Neural crest cell (in vitro differentiated cells): ENCODE data around the gene QPCT. TPM values are rescaled to one million over a fixed set of nuclear protein-coding genes. Genes with fewer than 3 reads are reported as not detected.

ENCODE experiments used
- DNase-seq: peaks from one replicate; pipeline ENCODE4 v3.0.0; 2021; ENCODE audit warnings: low read depth, mixed read lengths, low spot score
- H3K27ac Mint-ChIP-seq: one replicate; pipeline ENCODE4 v1.8.0; 2021; ENCODE audit warnings: mild to moderate bottlenecking, mixed read lengths; ENCODE audit not compliant: unreplicated experiment
- H3K27me3 Mint-ChIP-seq: 2 replicates; pipeline ENCODE4 v1.8.0; 2021; ENCODE audit warnings: low read depth, mild to moderate bottlenecking, mixed read lengths
- H3K36me3 Mint-ChIP-seq: 2 replicates; pipeline ENCODE4 v1.8.0; 2021; ENCODE audit warnings: low read depth, mild to moderate bottlenecking, mixed read lengths
- H3K4me1 Mint-ChIP-seq: 2 replicates; pipeline ENCODE4 v1.8.0; 2021; ENCODE audit warnings: mixed read lengths
- H3K4me3 Mint-ChIP-seq: one replicate; pipeline ENCODE4 v1.8.0; 2021; ENCODE audit warnings: mild to moderate bottlenecking, mixed read lengths
- H3K9me3 Mint-ChIP-seq: 2 replicates; pipeline ENCODE4 v1.8.0; 2021; ENCODE audit warnings: mixed read lengths
- CTCF ChIP-seq: fragments of 200-600 bp; sonication (generic); conservative IDR thresholded peaks from 2 replicates; pipeline ENCODE4 v1.5.0; 2021; ENCODE audit warnings: antibody characterized with exemption, mild to moderate bottlenecking
- total RNA-seq: library from RNA; stranded (reverse); gene quantifications from 2 replicates; pipeline ENCODE4 v1.2.1, GENCODE V29; 2021

The QPCT gene
- total RNA-seq, 1 donor from 2014 or later, result not detected

- H3K36me3 Mint-ChIP-seq, result no peaks in the 10 kb centered on the region
- H3K4me3 Mint-ChIP-seq, result no peak overlapping the region
- no peak overlapping the region for H3K27ac Mint-ChIP-seq
- TF ChIP-seq CTCF, result no peak
- DNase-seq, result no peak
- H3K27me3 Mint-ChIP-seq, result peaks cover 18% of the 10 kb centered on the region
- no peaks in the 10 kb centered on the region for H3K4me1 Mint-ChIP-seq
- no peaks in the 10 kb centered on the region for H3K9me3 Mint-ChIP-seq
Observed at GRCh38 chr2:37358466-37358865, 14.0 kb downstream of the QPCT start.

DNA sequence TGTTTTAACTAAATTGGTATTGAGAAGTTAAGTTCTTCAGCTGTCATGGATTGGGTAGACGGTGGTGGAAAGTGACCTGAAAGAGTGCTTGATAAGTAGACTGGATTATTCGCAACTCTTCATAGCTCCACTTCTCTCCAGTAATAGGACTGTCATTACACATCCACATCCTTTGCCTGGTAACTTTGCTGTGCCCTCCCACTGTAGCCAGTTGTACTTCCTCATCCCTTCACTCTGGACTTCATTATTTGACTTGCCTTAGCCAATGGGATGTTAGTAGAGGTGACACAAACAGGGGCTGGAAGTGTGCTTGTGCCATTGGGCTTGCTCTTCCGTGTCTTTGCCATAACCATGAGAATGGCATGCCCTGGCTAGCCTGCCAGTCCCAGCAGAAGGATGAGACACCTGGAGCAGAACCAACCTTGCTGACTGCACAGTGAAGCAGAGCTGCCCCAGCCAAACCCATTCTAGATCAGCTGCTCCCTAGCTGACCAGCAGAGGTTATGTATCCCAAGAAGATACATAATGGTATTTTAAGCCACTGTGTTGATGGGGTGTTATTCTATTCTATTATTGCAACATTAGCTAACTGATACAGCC lies 16.9 kb downstream of the QPCT start:
- H3K36me3 Mint-ChIP-seq, result no peaks in the 10 kb centered on the region
- H3K27me3 Mint-ChIP-seq, result peaks cover 16% of the 10 kb centered on the region
- no peak overlapping the region for H3K27ac Mint-ChIP-seq
- no peak overlapping the region for H3K4me3 Mint-ChIP-seq
- no peak for DNase-seq
- TF ChIP-seq CTCF, result no peak
- H3K9me3 Mint-ChIP-seq, result no peaks in the 10 kb centered on the region
- H3K4me1 Mint-ChIP-seq, result no peaks in the 10 kb centered on the region

DNA sequence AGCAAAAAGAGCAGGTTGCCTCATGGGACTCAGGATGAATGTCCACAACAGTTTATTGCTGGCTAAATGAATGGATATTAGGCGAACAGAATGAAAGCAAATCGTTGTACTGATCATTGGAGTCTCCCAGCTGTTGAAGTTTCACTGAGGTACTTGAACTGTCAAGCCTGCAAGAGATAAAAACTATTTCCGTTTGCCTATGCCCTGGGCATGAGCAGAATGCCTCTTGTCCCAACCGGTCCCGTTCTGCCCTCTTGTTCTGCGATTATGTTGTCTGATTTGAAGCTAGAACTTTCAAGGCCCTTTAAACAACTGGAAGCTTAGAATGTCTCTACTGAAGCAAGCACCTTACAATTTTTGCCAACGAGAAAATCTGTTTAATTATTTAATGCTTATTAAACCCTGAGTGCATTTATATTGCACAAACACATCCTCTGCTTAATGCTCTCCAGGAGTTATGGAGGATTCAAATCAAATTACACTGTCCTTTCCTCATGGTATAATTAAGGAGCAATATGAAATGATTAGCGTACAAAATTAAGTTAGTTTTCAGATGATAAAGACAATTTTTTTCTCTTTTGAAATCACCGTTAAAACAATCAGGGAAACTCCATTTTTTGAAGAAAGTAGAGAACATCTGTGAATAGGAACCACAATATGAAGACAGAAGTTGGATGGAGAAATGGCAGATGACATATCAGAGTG lies 17.7 kb downstream of the QPCT start:
- no peak overlapping the region for H3K4me3 Mint-ChIP-seq
- no peaks in the 10 kb centered on the region for H3K4me1 Mint-ChIP-seq
- H3K36me3 Mint-ChIP-seq, result no peaks in the 10 kb centered on the region
- H3K27ac Mint-ChIP-seq, result no peak overlapping the region
- no peak for TF ChIP-seq CTCF
- DNase-seq, result no peak
- H3K27me3 Mint-ChIP-seq, result peaks cover 14% of the 10 kb centered on the region
- no peaks in the 10 kb centered on the region for H3K9me3 Mint-ChIP-seq

DNA sequence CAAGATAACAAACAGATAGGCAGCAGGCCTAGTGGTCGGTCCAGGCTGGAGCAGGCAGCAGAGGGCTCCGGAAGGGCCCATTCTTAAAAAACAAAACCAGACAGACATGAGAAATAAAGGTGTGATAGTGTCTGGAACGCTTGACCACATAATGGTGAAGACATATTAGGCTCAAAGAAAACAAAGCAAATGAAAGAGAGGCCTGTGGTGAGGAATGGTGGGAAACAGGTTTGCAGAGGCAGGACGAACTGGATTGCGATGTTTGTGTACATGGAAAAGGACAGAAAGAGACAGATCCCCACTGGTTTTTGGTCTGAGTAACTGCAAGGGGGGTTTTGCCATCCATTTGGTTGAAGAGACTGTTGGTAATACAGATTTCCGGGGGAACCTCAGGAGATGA lies 19.9 kb downstream of the QPCT start:
- Mint-ChIP-seq H3K27ac (no peak overlapping the region), H3K4me3 (no peak overlapping the region), H3K9me3 (no peaks in the 10 kb centered on the region), H3K36me3 (no peaks in the 10 kb centered on the region), H3K4me1 (no peaks in the 10 kb centered on the region), H3K27me3 (peaks cover 8% of the 10 kb centered on the region)
- no peak for DNase-seq
- no peak for TF ChIP-seq CTCF

GRCh38 chr2:37365669-37366068 lies 21.2 kb downstream of the QPCT start:
- H3K36me3 Mint-ChIP-seq, result no peaks in the 10 kb centered on the region
- H3K9me3 Mint-ChIP-seq, result no peaks in the 10 kb centered on the region
- TF ChIP-seq CTCF, result no peak
- no peak overlapping the region for H3K27ac Mint-ChIP-seq
- H3K27me3 Mint-ChIP-seq, result peaks cover 1% of the 10 kb centered on the region
- H3K4me1 Mint-ChIP-seq, result no peaks in the 10 kb centered on the region
- DNase-seq, result no peak
- no peak overlapping the region for H3K4me3 Mint-ChIP-seq
